Liver (tissue), 9 donors: Measurements from ENCODE around the gene DCAF4. TPM values are rescaled to one million over a fixed set of nuclear protein-coding genes. Genes with fewer than 3 reads are reported as not detected.

Source experiments
- DNase-seq: peaks from one replicate; pipeline ENCODE4 v3.0.0-alpha.2; 2017; ENCODE audit warnings: low spot score
- H3K27ac ChIP-seq, 2 donors: one replicate each; pipeline ENCODE4 v1.7.0; 2013; ENCODE audit warnings: inconsistent platforms in 2 of 2, low read length in 2 of 2, control low read depth in 1 of 2, low read depth in 1 of 2, mild to moderate bottlenecking in 1 of 2
- H3K27me3 ChIP-seq, 4 donors: one replicate each; pipeline versions ENCODE4 v1.6.1 to v1.7.0; 2013; ENCODE audit warnings: low read length in 3 of 4, inconsistent platforms in 1 of 4, mild to moderate bottlenecking in 1 of 4, moderate library complexity in 1 of 4; ENCODE audit not compliant: control insufficient read depth in 4 of 4, insufficient read depth in 4 of 4
- H3K36me3 ChIP-seq, 4 donors: one replicate each; pipeline versions ENCODE4 v1.6.1 to v1.7.0; 2013; ENCODE audit warnings: low read length in 3 of 4, mild to moderate bottlenecking in 3 of 4, low read depth in 1 of 4, moderate library complexity in 1 of 4; ENCODE audit not compliant: control insufficient read depth in 4 of 4, insufficient read depth in 3 of 4
- H3K4me1 ChIP-seq, 4 donors: one replicate each; pipeline versions ENCODE4 v1.6.1 to v1.7.0; 2013; ENCODE audit warnings: low read length in 3 of 4, mild to moderate bottlenecking in 3 of 4, moderate library complexity in 1 of 4; ENCODE audit not compliant: control insufficient read depth in 4 of 4, insufficient read depth in 4 of 4
- H3K4me3 ChIP-seq, 3 donors: one replicate each; pipeline versions ENCODE4 v1.6.1 to v1.7.0; 2013; ENCODE audit warnings: low read length in 3 of 3, control low read depth in 1 of 3, low read depth in 1 of 3, mild to moderate bottlenecking in 1 of 3
- H3K9ac ChIP-seq, 2 donors: one replicate each; pipeline ENCODE4 v1.7.0; 2013; ENCODE audit warnings: low read length in 2 of 2, mild to moderate bottlenecking in 2 of 2, moderate library complexity in 2 of 2, control low read depth in 1 of 2, low read depth in 1 of 2
- H3K9me3 ChIP-seq, 4 donors: one replicate each; pipeline versions ENCODE4 v1.6.1 to v1.7.0; 2013; ENCODE audit warnings: low read length in 3 of 4; ENCODE audit not compliant: control insufficient read depth in 4 of 4
- ATF3 ChIP-seq: IDR thresholded peaks from 2 replicates; pipeline ENCODE4 v1.6.1; 2016; ENCODE audit warnings: antibody characterized with exemption
- CTCF ChIP-seq: fragments of 150-350 bp; IDR thresholded peaks from 2 replicates; pipeline ENCODE4 v1.5.1; 2017; ENCODE audit warnings: improper control_type of control experiment, low read depth, low read length; ENCODE audit not compliant: missing input control
- EGR1 ChIP-seq, 2 donors: IDR thresholded peaks; 2 replicates each; pipeline ENCODE4 v1.6.1; 2016 to 2018; ENCODE audit warnings: antibody characterized with exemption in 2 of 2, low read depth in 2 of 2
- FOXA1 ChIP-seq: IDR thresholded peaks from 2 replicates; pipeline ENCODE4 v1.6.1; 2016; ENCODE audit warnings: antibody characterized with exemption
- FOXA2 ChIP-seq: IDR thresholded peaks from 2 replicates; pipeline ENCODE4 v1.6.1; 2016; ENCODE audit warnings: antibody characterized with exemption
- GABPA ChIP-seq, 2 donors: IDR thresholded peaks in 1 of 2; conservative IDR thresholded peaks in 1 of 2; 2 replicates each; pipeline ENCODE4 v1.6.1; 2016; ENCODE audit warnings: antibody characterized with exemption in 2 of 2, mild to moderate bottlenecking in 1 of 2, moderate library complexity in 1 of 2
- HNF4G ChIP-seq: IDR thresholded peaks from 2 replicates; pipeline ENCODE4 v1.6.1; 2016; ENCODE audit warnings: antibody characterized with exemption
- MAX ChIP-seq: IDR thresholded peaks from 2 replicates; pipeline ENCODE4 v1.6.1; 2016; ENCODE audit warnings: antibody characterized with exemption
- RAD21 ChIP-seq, 2 donors: IDR thresholded peaks; 2 replicates each; pipeline ENCODE4 v1.6.1; 2016; ENCODE audit warnings: antibody characterized with exemption in 2 of 2, mild to moderate bottlenecking in 2 of 2
- REST ChIP-seq: IDR thresholded peaks from 2 replicates; pipeline ENCODE4 v1.6.1; 2016; ENCODE audit warnings: antibody characterized with exemption, mild to moderate bottlenecking
- SP1 ChIP-seq: IDR thresholded peaks from 2 replicates; pipeline ENCODE4 v1.6.1; 2018; ENCODE audit warnings: antibody characterized with exemption, mild to moderate bottlenecking
- TAF1 ChIP-seq: conservative IDR thresholded peaks from 2 replicates; pipeline ENCODE4 v1.6.1; 2016; ENCODE audit warnings: antibody characterized with exemption, mild to moderate bottlenecking
- YY1 ChIP-seq: IDR thresholded peaks from 2 replicates; pipeline ENCODE4 v1.6.1; 2016; ENCODE audit warnings: antibody characterized with exemption, mild to moderate bottlenecking
- ZBTB33 ChIP-seq: IDR thresholded peaks from 2 replicates; pipeline ENCODE4 v1.6.1; 2016; ENCODE audit warnings: antibody characterized with exemption
- WGBS: extraction: QIAGEN DNeasy Blood & Tissue Kit; methylation state at CpG from one replicate; pipeline ENCODE4 v1.1.7; 2013; 5-methylcytosine and 5-hydroxymethylcytosine counted together
- polyA plus RNA-seq, 2 donors: library from polyadenylated mRNA; stranded (reverse) in 1 of 2; unstranded in 1 of 2; fragments of 200-250 nt in 1 of 2; fragments of >200 nt in 1 of 2; fragmentation: Nextera tagmentation in 1 of 2; extraction: Ambion mirVana in 1 of 2; gene quantifications; one replicate each; pipeline versions ENCODE4 v1.2.1 to v1.2.3, GENCODE V29; 2013 to 2015
- total RNA-seq, 2 donors: library from RNA; depleted of rRNA; stranded (reverse); fragments of >200 nt; gene quantifications; one replicate each; pipeline ENCODE4 v1.2.3, GENCODE V29; 2014
- donor health status: healthy.
- donor health status: healthy.
- donor health status: healthy.
- donor health status: healthy.
- donor health status: healthy.

The DCAF4 gene
- total and polyA plus RNA-seq, 4 donors, result 3.5 to 11.0 (median 6.1) TPM

GRCh38 chr14:72947366-72948160 is 21.3 kb downstream of the DCAF4 start:
- WGBS, result 95% methylated on average over 9 of the region's 9 CpGs
- Histone ChIP-seq H3K36me3 (peaks cover 0 to 39% (median 12%) of the 10 kb centered on the region in 4 donors), H3K27ac (no peak overlapping the region)

More at GRCh38 chr14:72947366-72948160, 21.3 kb downstream of the DCAF4 start:
- no peaks in the 10 kb centered on the region for H3K9me3 ChIP-seq
- H3K9ac ChIP-seq, result no peak overlapping the region
- DNase-seq, result no peak
- H3K27me3 ChIP-seq, result no peaks in the 10 kb centered on the region
- no peaks in the 10 kb centered on the region for H3K4me1 ChIP-seq
- TF ChIP-seq MAX (no peak), EGR1 (IDR thresholded peaks at IDR 0.05; ENCODE audit: low read depth in 2 of 2) (no peak), FOXA1 (no peak), ATF3 (no peak), TAF1 (no peak), SP1 (no peak), HNF4G (no peak), ZBTB33 (no peak), GABPA (IDR thresholded peaks at IDR 0.05 in 1 of 2, conservative IDR thresholded peaks at IDR 0.05 in 1 of 2) (no peak), YY1 (no peak), CTCF (no peak), RAD21 (IDR thresholded peaks at IDR 0.05) (no peak), REST (no peak), FOXA2 (no peak)
- H3K4me3 ChIP-seq, result no peak overlapping the region
